GM13976 (cell line): ENCODE measurements around the gene PCYT2.

Source experiments
- DNase-seq: peaks from one replicate; pipeline ENCODE4 v3.0.0; 2012; ENCODE audit warnings: low spot score
- CTCF ChIP-seq: IDR thresholded peaks from 2 replicates; pipeline ENCODE4 v1.5.1; 2012; ENCODE audit warnings: borderline replicate concordance, mild to moderate bottlenecking; ENCODE audit not compliant: insufficient read depth; ENCODE audit errors: extremely low read depth, missing control alignments, control extremely low read depth
- in situ Hi-C: fragments of 300-500 bp; cut with MboI; formaldehyde crosslinking; loops from one replicate; pipeline ENCODE4 v1.12.0; 2022; ENCODE audit warnings: low sequenced_read_pairs, mixed read lengths, inconsistent platforms; ENCODE audit not compliant: unreplicated experiment

The PCYT2 gene

GRCh38 chr17:81885454-81885853, 25.7 kb downstream of the PCYT2 start:
- DNase-seq = no peak
- in situ Hi-C loops = no loop called here
- TF ChIP-seq CTCF = no peak

- no peak for TF ChIP-seq CTCF
- no peak for DNase-seq
- in situ Hi-C loops = no loop called here
Observed at GRCh38 chr17:81884968-81885367, 26.2 kb downstream of the PCYT2 start.

DNA sequence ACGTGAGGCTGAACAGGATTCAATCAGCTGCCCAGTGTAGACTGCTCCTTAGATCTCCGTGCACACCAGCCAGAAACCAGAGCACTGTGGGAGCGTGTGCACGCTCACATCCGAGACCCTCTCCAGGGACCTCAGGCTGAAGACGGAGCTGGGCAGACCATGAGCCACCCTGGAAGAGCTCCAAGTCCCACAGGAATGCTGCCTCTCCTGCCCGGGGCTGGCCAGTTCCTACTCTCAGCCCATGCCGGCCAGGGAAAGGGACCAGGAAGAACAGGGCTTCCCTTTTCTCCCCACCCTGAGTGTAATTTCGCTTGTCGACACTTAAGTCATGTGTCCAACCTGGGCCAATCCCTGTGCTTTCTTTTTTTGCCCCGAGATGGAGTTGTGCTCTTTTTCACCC, 26.7 kb downstream of the PCYT2 start:
- in situ Hi-C loops = no loop called here
- TF ChIP-seq CTCF = no peak
- DNase-seq = no peak

- in situ Hi-C loops = no loop called here
- TF ChIP-seq CTCF = no peak
- no peak for DNase-seq
Observed at GRCh38 chr17:81879121-81879520, 32.1 kb downstream of the PCYT2 start.

DNA sequence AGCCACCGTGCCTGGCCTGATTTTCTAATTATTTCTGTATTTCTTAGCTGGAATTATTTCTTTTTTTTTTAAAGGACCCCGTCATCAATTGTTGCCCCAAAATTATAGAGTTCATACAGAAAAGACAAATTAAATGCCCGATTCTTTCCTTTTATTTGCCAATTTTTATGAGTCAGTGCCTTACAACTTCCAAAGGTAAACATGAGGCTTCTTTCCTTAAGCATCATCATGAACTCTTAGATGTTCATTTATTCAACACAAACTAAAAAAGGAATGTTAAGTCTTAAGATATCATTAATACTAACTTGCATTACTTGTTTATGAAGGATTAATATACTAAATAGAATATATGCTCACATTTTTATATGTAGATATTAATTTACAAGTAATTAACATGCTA, 32.9 kb downstream of the PCYT2 start:
- no peak for TF ChIP-seq CTCF
- in situ Hi-C loops = no loop called here
- DNase-seq = no peak

GRCh38 chr17:81877569-81877968, 33.6 kb downstream of the PCYT2 start:
- TF ChIP-seq CTCF = no peak
- in situ Hi-C loops = no loop called here
- no peak for DNase-seq

GRCh38 chr17:81871387-81872230, 39.6 kb downstream of the PCYT2 start:
- peak; percentile 45 for TF ChIP-seq CTCF
- peak; percentile 99 for DNase-seq
- in situ Hi-C loops = no loop called here
